K562 (cell line): ENCODE results near the gene SBNO1. TPM values are rescaled to one million over a fixed set of nuclear protein-coding genes. Genes with fewer than 3 reads are reported as not detected.

ENCODE experiments used
- ATAC-seq: fragments of 200-7000 bp; cut with Tn5 transposase; 3 replicates; pipeline ENCODE4 v1.9.1; 2020; ENCODE audit warnings: moderate library complexity
- BruUV-seq: library from RNA; stranded (reverse); fragments of 400-500 nt; replicated peaks from 2 replicates; lab custom pipeline; 2021; lab: Mats Ljungman, UMichigan
- CTCF ChIA-PET: fragments of 300-600 bp; formaldehyde crosslinking; extraction: SDS; loops from one replicate; lab custom pipeline; 2021; ENCODE audit warnings: low intra/inter-chr PET ratio; lab: Yijun Ruan, JAX
- POLR2A ChIA-PET: fragments of 300-600, 350-650 bp; sonication (Branson Sonifier 250); formaldehyde crosslinking; extraction: SDS; loops from one replicate; lab custom pipeline; 2021; ENCODE audit warnings: antibody characterized with exemption, inconsistent platforms; lab: Yijun Ruan, JAX
- DNase-seq, 4 experiments: peaks; one replicate each; pipeline versions ENCODE4 v3.0.0 to v3.0.0-alpha.2; 2011 to 2018; ENCODE audit warnings: low spot score in 3 of 4, mixed read lengths in 3 of 4; ENCODE audit errors: extremely low read depth in 1 of 4
- FAIRE-seq: peaks from 2 replicates; lab custom pipeline; 2011; peaks lifted over from hg19 to GRCh38; lab: Jason Lieb, UNC
- H2AFZ ChIP-seq: 2 replicates; pipeline ENCODE4 v1.6.0; 2011; ENCODE audit warnings: low read depth, low read length, control low read depth, inconsistent platforms
- H3K27ac ChIP-seq: fragments of 200-600 bp; 3 replicates; pipeline ENCODE4 v1.8.0; 2011; ENCODE audit warnings: low read depth, mild to moderate bottlenecking, control low read depth, inconsistent platforms, low read length, moderate library complexity, mixed read lengths; ENCODE audit errors: extremely low read depth
- H3K27me3 ChIP-seq, 2 experiments: fragments of 300-600 bp in 1 of 2; 2 replicates in 1 of 2; 3 replicates in 1 of 2; pipeline versions ENCODE4 v1.6.0 to v1.8.0; 2011; ENCODE audit warnings: inconsistent platforms in 2 of 2, low read length in 2 of 2, mild to moderate bottlenecking in 1 of 2, mixed read lengths in 1 of 2, moderate library complexity in 1 of 2; ENCODE audit not compliant: control insufficient read depth in 2 of 2, insufficient read depth in 2 of 2
- H3K36me3 ChIP-seq: fragments of 300-600 bp; 3 replicates; pipeline ENCODE4 v1.8.0; 2011; ENCODE audit warnings: mild to moderate bottlenecking, low read length, inconsistent platforms; ENCODE audit not compliant: control insufficient read depth, insufficient read depth
- H3K4me1 ChIP-seq, 2 experiments: fragments of 200-600 bp in 1 of 2; replicated peaks in 1 of 2; 2 replicates in 1 of 2; 3 replicates in 1 of 2; pipeline versions ENCODE4 v1.5.1 to v1.8.0; 2011; ENCODE audit warnings: inconsistent platforms in 2 of 2, low read length in 2 of 2, mild to moderate bottlenecking in 1 of 2, mixed read lengths in 1 of 2, moderate library complexity in 1 of 2; ENCODE audit not compliant: control insufficient read depth in 2 of 2, insufficient read depth in 2 of 2
- H3K4me2 ChIP-seq: 2 replicates; pipeline ENCODE4 v1.6.1; 2011; ENCODE audit warnings: low read length, control low read depth, inconsistent platforms, mixed read lengths; ENCODE audit not compliant: insufficient read depth
- H3K4me3 ChIP-seq: fragments of 200-600 bp; sonication (generic), shearing (Covaris generic); 2 replicates; pipeline ENCODE4 v1.5.1; 2016; ENCODE audit warnings: control low read depth, inconsistent platforms
- H3K79me2 ChIP-seq: fragments of 200-600 bp; 3 replicates; pipeline ENCODE4 v1.8.0; 2011; ENCODE audit warnings: low read length, inconsistent platforms; ENCODE audit not compliant: control insufficient read depth, insufficient read depth
- H3K9ac ChIP-seq, 2 experiments: 2 replicates each; pipeline versions ENCODE4 v1.6.0 to v1.6.1; 2011; ENCODE audit warnings: low read depth in 2 of 2, low read length in 2 of 2, control low read depth in 1 of 2, inconsistent platforms in 1 of 2, mild to moderate bottlenecking in 1 of 2, mixed read lengths in 1 of 2; ENCODE audit not compliant: insufficient read depth in 1 of 2
- H3K9me1 ChIP-seq: one replicate; pipeline ENCODE4 v1.6.0; 2011; ENCODE audit warnings: inconsistent platforms, mild to moderate bottlenecking, low read length, moderate library complexity; ENCODE audit not compliant: control insufficient read depth, insufficient read depth
- H3K9me3 ChIP-seq: replicated peaks from 2 replicates; pipeline ENCODE4 v1.5.1; 2011; ENCODE audit warnings: low read depth, low read length, inconsistent platforms; ENCODE audit not compliant: control insufficient read depth, insufficient read depth
- H4K20me1 ChIP-seq: replicated peaks from 2 replicates; pipeline ENCODE4 v1.6.1; 2011; ENCODE audit warnings: low read length, inconsistent platforms, mixed read lengths; ENCODE audit not compliant: control insufficient read depth, insufficient read depth
- C11orf30 ChIP-seq: fragments of 450-650 bp; IDR thresholded peaks from 2 replicates; pipeline ENCODE4 v1.6.1; 2016; ENCODE audit warnings: low read depth, mild to moderate bottlenecking
- HMGN3 ChIP-seq: IDR thresholded peaks from 2 replicates; pipeline ENCODE4 v1.6.1; 2011; ENCODE audit warnings: borderline replicate concordance, low read depth, mild to moderate bottlenecking, mixed read lengths, low read length; ENCODE audit not compliant: insufficient read length; ENCODE audit errors: extremely low read depth
- KAT8 ChIP-seq: fragments of 450-650 bp; IDR thresholded peaks from 2 replicates; pipeline ENCODE4 v1.6.1; 2016; ENCODE audit warnings: low read depth, mild to moderate bottlenecking
- PRMT5 ChIP-seq: sonication (generic); formaldehyde crosslinking; IDR thresholded peaks from 2 replicates; pipeline ENCODE4 v1.5.0; 2020; ENCODE audit warnings: missing genetic modification reagents
- PURB ChIP-seq: sonication (generic); formaldehyde crosslinking; IDR thresholded peaks from 2 replicates; pipeline ENCODE4 v1.9.0; 2021; ENCODE audit warnings: low read depth, mild to moderate bottlenecking, missing genetic modification reagents
- RBM14 ChIP-seq: fragments of 200-400 bp; formaldehyde crosslinking; IDR thresholded peaks from 2 replicates; pipeline ENCODE4 v1.6.1; 2018; ENCODE audit warnings: low read depth, mild to moderate bottlenecking, low read length, moderate library complexity, borderline replicate concordance; ENCODE audit not compliant: insufficient read depth
- RHOXF2B ChIP-seq: fragments of 250-450 bp; sonication (Bioruptor Pico); conservative IDR thresholded peaks from 2 replicates; pipeline ENCODE4 v1.5.1; 2021
- SAFB ChIP-seq: fragments of 200-400 bp; formaldehyde crosslinking; IDR thresholded peaks from 2 replicates; pipeline ENCODE4 v1.6.1; 2017; ENCODE audit warnings: low read depth, low read length, borderline replicate concordance
- SMAD3 ChIP-seq: fragments of 450-650 bp; formaldehyde crosslinking; conservative IDR thresholded peaks from 2 replicates; pipeline ENCODE4 v1.4.0; 2020; ENCODE audit warnings: mild to moderate bottlenecking
- SRSF9 ChIP-seq: fragments of 200-400 bp; formaldehyde crosslinking; IDR thresholded peaks from 2 replicates; pipeline ENCODE4 v1.6.1; 2017; ENCODE audit warnings: low read depth, low read length, borderline replicate concordance
- ZNF699 ChIP-seq: fragments of 250-450 bp; sonication (Bioruptor Pico); IDR thresholded peaks from 2 replicates; pipeline ENCODE4 v1.8.0; 2021; ENCODE audit warnings: mild to moderate bottlenecking, moderate library complexity; ENCODE audit not compliant: insufficient replicate concordance
- WGBS: fragments of 100-300 bp; shearing (Covaris generic); methylation state at CpG from one replicate; pipeline ENCODE4 v1.1.6; 2016; ENCODE audit warnings: low coverage, mixed read lengths; ENCODE audit not compliant: insufficient coverage; ENCODE audit errors: missing lambda C conversion rate; 5-methylcytosine and 5-hydroxymethylcytosine counted together
- in situ Hi-C: fragments of 300-500 bp; cut with MboI; formaldehyde crosslinking; loops from 4 replicates; pipeline ENCODE4 v1.15.0; 2018; ENCODE audit warnings: inconsistent platforms, mixed read lengths
- intact Hi-C: fragments of 100-400 bp; cut with micrococcal nuclease; formaldehyde crosslinking; loops from 2 replicates; pipeline ENCODE4 v1.14.2; 2022
- polyA plus RNA-seq, 8 experiments: library from polyadenylated mRNA; depleted of rRNA in 4 of 8; stranded (reverse) in 5 of 8; unstranded in 3 of 8; fragments of >200 nt; fragmentation: Nextera tagmentation in 2 of 8; fragmentation: Illumina TruSeq in 1 of 8; extraction: Ambion mirVana in 2 of 8; extraction: Trizol in 1 of 8; gene quantifications; 2 replicates each; pipeline versions ENCODE4 v1.2.1 to v1.2.3, GENCODE V29; 2011 to 2014; ENCODE audit warnings: inconsistent platforms in 1 of 8, missing spikeins in 1 of 8
- total RNA-seq, 7 experiments: library from RNA; depleted of rRNA in 6 of 7; stranded (reverse); fragments of >200 nt in 6 of 7; fragmentation: Illumina TruSeq in 2 of 7; extraction: Trizol in 2 of 7; gene quantifications; 2 replicates each; pipeline versions ENCODE4 v1.2.1 to v1.2.3, GENCODE V29; 2011 to 2021; ENCODE audit warnings: low replicate concordance in 1 of 7
- TF ChIP-seq, protein P1 (sequence below), 3 experiments: fragments of 200-800 bp in 1 of 3; sonication (Bioruptor generic) in 1 of 3; sonication (generic) in 1 of 3; formaldehyde crosslinking in 1 of 3; IDR thresholded peaks; 2 replicates each; pipeline versions ENCODE4 v1.6.1 to v1.8.0; 2016 to 2022; ENCODE audit warnings: mild to moderate bottlenecking in 2 of 3, missing compliant biosample characterization in 2 of 3, missing genetic modification characterization in 2 of 3, missing genetic modification reagents in 1 of 3
- TF ChIP-seq, protein P2 (sequence below): fragments of 450-650 bp; IDR thresholded peaks from 2 replicates; pipeline ENCODE4 v1.6.1; 2016; ENCODE audit warnings: mild to moderate bottlenecking
- TF ChIP-seq, protein P3 (sequence below): fragments of 450-650 bp; formaldehyde crosslinking; IDR thresholded peaks from 2 replicates; pipeline ENCODE4 v1.4.0; 2020; ENCODE audit warnings: mild to moderate bottlenecking, moderate library complexity

SBNO1 gene
- total and polyA plus RNA-seq, 9 of the 15 experiments (the other 6 are each of a cell fraction or from before 2014, with no cell fraction given) = 14.9 to 77.1 (median 35.9) TPM

DNA sequence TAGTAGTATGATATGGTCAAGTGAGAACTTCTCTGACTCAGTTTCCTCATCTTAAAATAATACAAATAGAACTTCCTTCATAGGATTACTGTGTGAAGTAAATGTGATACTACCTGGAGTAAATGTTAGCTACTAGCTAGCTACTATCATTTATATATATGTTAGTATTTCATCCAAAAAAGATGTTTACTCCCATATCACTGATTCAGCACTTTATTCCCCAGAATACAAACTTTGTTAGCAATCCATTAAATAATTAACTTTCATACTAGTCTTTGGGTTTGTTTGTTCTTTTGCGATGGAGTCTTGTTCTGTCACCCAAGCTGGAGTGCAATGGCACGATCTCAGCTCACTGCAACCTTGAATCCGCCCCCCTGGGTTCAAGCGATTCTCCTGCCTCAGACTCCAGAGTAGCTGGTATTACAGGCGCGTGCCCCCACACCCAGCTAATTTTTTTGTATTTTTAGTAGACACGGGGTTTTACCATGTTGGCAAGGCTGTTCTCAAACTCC lies 8.4 kb downstream of the SBNO1 start (continued):
- TF ChIP-seq, protein P1, sequence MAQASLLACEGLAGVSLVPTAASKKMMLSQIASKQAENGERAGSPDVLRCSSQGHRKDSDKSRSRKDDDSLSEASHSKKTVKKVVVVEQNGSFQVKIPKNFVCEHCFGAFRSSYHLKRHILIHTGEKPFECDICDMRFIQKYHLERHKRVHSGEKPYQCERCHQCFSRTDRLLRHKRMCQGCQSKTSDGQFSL (CRISPR knock-in tag; IDR thresholded peaks at IDR 0.05) = no peak
- TF ChIP-seq, protein P1 (tag; IDR thresholded peaks at IDR 0.05) = no peak
- TF ChIP-seq C11orf30 = peak; percentile 85

DNA sequence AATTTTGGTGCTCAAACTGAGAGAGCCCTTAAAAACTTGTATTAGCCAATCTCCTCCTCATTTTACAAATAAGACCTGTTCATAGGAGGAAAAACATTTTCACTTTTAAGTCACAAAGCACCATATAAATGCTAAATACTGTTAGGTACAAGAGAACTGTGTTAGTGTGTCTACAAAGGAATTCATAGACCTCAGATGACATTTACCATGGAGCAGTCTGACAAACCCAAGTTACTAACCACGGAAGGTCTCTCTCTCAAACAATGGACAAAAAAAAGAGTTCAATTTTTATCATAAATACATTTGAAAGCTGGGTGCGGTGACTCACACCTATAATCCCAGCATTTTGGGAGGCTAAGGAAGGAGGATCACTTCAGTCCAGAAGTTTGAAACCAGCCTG lies 10.0 kb downstream of the SBNO1 start:
- TF ChIP-seq, protein P2, sequence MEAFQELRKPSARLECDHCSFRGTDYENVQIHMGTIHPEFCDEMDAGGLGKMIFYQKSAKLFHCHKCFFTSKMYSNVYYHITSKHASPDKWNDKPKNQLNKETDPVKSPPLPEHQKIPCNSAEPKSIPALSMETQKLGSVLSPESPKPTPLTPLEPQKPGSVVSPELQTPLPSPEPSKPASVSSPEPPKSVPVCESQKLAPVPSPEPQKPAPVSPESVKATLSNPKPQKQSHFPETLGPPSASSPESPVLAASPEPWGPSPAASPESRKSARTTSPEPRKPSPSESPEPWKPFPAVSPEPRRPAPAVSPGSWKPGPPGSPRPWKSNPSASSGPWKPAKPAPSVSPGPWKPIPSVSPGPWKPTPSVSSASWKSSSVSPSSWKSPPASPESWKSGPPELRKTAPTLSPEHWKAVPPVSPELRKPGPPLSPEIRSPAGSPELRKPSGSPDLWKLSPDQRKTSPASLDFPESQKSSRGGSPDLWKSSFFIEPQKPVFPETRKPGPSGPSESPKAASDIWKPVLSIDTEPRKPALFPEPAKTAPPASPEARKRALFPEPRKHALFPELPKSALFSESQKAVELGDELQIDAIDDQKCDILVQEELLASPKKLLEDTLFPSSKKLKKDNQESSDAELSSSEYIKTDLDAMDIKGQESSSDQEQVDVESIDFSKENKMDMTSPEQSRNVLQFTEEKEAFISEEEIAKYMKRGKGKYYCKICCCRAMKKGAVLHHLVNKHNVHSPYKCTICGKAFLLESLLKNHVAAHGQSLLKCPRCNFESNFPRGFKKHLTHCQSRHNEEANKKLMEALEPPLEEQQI = no peak
- TF ChIP-seq SAFB (no peak), HMGN3 (no peak), SRSF9 (no peak), KAT8 (no peak), RHOXF2B (CRISPR knock-in tag) (no peak), ZNF699 (CRISPR knock-in tag) (no peak), PURB (CRISPR knock-in tag) (no peak), RBM14 (no peak), SMAD3 (CRISPR knock-in tag) (no peak), PRMT5 (CRISPR knock-in tag) (no peak)
- TF ChIP-seq, protein P3, sequence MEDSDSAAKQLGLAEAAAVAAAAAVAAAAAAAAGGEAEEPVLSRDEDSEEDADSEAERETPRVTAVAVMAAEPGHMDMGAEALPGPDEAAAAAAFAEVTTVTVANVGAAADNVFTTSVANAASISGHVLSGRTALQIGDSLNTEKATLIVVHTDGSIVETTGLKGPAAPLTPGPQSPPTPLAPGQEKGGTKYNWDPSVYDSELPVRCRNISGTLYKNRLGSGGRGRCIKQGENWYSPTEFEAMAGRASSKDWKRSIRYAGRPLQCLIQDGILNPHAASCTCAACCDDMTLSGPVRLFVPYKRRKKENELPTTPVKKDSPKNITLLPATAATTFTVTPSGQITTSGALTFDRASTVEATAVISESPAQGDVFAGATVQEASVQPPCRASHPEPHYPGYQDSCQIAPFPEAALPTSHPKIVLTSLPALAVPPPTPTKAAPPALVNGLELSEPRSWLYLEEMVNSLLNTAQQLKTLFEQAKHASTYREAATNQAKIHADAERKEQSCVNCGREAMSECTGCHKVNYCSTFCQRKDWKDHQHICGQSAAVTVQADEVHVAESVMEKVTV = no peak
- Histone ChIP-seq H3K79me2 (peaks cover 99% of the 10 kb centered on the region), H3K27me3 (no peaks in the 10 kb centered on the region), H3K4me2 (no peak overlapping the region), H3K9ac (no peak overlapping the region), H3K4me1 (peaks cover 5 to 12% of the 10 kb centered on the region in 2 experiments; a peak in 4 of 5 replicates), H4K20me1 (peaks cover 24% of the 10 kb centered on the region), H3K27ac (no peak overlapping the region), H3K4me3 (no peak overlapping the region), H2AFZ (no peak overlapping the region), H3K36me3 (peaks cover 62% of the 10 kb centered on the region), H3K9me3 (no peaks in the 10 kb centered on the region), H3K9me1 (no peaks in the 10 kb centered on the region)
- ATAC-seq (no peak; the same call in 1 of the 3 replicates), DNase-seq (no peak), FAIRE-seq (no peak)
- WGBS = 37% methylated on average over 2 of the region's 2 CpGs
- in situ Hi-C loops (no loop called here), intact Hi-C loops (no loop called here)
- BruUV-seq = no TSS peak
- POLR2A ChIA-PET = interaction anchor here (1.2 to 7.4 kb wide), 2 partner anchors 9 to 10 kb away, joined by 5 to 58 read pairs; partner anchors contain the start of gene SBNO1
- CTCF ChIA-PET = no interaction called here
